ENCODE results near the gene LRMDA.

LRMDA gene

GRCh38 chr10:75394221-75394620, 37.2 kb upstream of the LRMDA start:
- H3K4me3 ChIP-seq (ENCODE audit: low read depth, low read length), result no peak overlapping the region
- no peak for DNase-seq (ENCODE audit: low read depth, low spot score)
- in situ Hi-C loops (cut with HindIII; ENCODE audit: low sequenced_read_pairs), result no loop called here
- TF ChIP-seq, protein P1, sequence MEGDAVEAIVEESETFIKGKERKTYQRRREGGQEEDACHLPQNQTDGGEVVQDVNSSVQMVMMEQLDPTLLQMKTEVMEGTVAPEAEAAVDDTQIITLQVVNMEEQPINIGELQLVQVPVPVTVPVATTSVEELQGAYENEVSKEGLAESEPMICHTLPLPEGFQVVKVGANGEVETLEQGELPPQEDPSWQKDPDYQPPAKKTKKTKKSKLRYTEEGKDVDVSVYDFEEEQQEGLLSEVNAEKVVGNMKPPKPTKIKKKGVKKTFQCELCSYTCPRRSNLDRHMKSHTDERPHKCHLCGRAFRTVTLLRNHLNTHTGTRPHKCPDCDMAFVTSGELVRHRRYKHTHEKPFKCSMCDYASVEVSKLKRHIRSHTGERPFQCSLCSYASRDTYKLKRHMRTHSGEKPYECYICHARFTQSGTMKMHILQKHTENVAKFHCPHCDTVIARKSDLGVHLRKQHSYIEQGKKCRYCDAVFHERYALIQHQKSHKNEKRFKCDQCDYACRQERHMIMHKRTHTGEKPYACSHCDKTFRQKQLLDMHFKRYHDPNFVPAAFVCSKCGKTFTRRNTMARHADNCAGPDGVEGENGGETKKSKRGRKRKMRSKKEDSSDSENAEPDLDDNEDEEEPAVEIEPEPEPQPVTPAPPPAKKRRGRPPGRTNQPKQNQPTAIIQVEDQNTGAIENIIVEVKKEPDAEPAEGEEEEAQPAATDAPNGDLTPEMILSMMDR (IDR thresholded peaks at IDR 0.05; ENCODE audit: low read depth, low read length), result no peak

- TF ChIP-seq, protein P1 (IDR thresholded peaks at IDR 0.05; ENCODE audit: low read depth, low read length), result peak; percentile 78
- peak; percentile 51 for DNase-seq (ENCODE audit: low read depth, low spot score)
- in situ Hi-C loops (cut with HindIII; ENCODE audit: low sequenced_read_pairs), result no loop called here
- peak overlapping the region; percentile 99 for H3K4me3 ChIP-seq (ENCODE audit: low read depth, low read length)
Observed at GRCh38 chr10:75395066-75395931, 36.1 kb upstream of the LRMDA start.

DNA sequence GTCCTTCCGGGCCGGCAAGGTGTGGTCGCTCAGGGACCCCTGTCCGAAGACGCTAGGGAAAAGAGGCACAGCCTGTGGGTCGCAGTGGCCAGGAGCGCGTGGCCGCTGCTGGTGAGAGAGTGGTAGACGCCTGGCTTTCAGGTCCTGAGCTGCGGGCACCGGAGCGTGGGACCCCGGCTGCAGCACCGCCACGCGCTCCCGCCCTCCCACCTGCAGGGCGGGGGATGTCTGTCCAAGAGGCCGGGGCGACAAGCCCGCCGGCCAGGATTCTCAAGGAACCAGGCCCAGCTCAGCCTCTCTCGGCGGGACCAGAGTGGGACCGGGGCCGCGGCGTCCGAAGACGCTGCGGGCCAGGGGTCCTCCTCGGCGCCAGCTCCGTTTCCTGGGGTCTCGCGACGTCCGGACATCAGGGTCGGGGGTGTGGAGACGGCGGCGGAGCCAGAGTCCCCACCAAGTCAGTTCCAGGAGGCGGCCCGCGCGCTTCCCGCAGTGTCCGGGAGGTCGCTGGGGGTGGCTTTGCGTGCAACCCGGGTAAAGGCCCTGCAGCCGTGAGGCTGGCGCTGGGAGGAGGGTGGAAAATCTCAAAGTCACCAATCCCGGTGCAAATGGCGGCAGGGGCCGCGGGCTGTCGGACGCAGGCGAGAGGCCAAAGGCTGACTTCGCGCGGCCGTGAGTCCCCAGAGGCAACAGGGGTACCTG, 35.3 kb upstream of the LRMDA start:
- in situ Hi-C loops (cut with HindIII; ENCODE audit: low sequenced_read_pairs), result no loop called here
- TF ChIP-seq, protein P1 (IDR thresholded peaks at IDR 0.05; ENCODE audit: low read depth, low read length), result no peak
- no peak for DNase-seq (ENCODE audit: low read depth, low spot score)
- H3K4me3 ChIP-seq (ENCODE audit: low read depth, low read length), result peak overlapping the region; percentile 99

DNA sequence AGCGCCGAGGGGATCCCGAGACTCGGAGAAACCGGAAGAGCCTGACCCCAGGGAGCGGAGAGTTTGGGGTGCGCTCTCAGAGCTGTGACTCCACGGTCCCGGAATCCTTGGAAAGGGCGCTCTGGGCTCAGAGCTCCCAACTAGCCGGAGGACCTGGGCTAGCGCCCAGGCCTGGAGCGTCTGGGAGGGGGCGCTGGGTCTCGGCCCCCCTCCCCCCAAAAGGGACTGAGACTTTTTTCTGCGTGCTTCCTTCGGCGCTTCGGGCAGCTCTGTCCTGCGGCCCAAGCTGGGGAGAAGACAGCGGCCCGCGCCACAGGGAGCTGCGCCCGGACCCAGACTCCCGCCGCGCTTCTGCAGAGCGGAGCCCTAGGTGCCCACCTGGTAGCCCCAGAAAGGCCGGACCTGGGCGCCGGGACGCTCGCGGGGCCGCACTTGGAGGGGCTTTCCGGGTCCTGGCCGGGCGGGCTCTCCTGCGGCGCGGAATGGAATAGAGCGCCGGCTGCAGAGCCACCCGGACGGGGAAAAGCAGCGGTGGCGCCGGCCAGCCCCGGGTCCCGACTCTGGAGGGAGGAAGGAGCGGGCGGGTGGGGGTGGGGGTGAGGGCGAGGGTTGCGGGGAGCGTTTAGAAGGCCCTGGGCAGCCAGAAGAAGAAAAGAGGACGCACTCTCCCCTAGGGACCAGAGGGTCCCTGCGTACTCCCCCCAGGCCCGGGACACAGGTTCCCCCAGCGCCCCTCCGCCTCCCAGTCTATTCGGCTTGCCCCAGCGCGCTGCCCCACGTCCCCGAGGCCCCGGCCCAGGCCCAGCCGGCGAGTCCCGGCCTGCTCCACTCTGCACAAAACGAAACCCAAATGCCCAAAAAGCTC, 34.6 kb upstream of the LRMDA start:
- in situ Hi-C loops (cut with HindIII; ENCODE audit: low sequenced_read_pairs), result no loop called here
- peak; percentile 44 for DNase-seq (ENCODE audit: low read depth, low spot score)
- H3K4me3 ChIP-seq (ENCODE audit: low read depth, low read length), result peak overlapping the region; percentile 99
- TF ChIP-seq, protein P1 (IDR thresholded peaks at IDR 0.05; ENCODE audit: low read depth, low read length), result no peak

DNA sequence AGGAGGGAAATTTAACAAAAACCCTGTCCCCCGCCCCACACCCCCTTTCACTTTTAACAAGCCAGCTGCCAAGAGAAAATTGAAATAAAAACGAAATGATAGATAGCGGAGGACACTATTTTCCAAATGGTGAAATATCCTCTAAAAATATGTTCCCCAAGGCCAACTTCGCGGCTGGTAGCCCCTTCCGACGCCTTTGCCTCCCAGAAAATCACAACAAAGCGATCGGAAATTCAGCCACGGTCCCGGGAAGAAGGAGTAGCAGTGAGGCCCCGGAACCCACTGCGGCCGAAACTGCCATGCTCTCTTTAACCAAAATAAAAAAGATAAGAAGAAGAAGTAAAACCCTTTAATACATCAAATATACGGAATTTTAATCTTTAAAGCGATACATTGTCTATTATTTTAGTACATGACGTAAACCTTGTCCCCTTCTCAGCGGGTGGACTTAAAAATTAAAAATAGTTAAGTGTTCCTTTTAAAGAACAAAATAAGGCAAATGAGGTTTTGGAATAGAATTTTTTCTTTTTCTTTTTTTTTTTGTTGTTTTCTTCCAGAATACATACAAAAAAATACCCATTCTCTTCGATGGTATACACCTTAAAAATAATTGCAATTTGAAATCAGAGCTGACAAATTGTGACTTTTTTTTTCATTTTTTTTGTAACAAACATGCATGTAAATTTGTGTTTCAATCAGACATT, 33.8 kb upstream of the LRMDA start:
- peak overlapping the region; percentile 99 for H3K4me3 ChIP-seq (ENCODE audit: low read depth, low read length)
- in situ Hi-C loops (cut with HindIII; ENCODE audit: low sequenced_read_pairs), result no loop called here
- DNase-seq (ENCODE audit: low read depth, low spot score), result peak; percentile 41
- TF ChIP-seq, protein P1 (IDR thresholded peaks at IDR 0.05; ENCODE audit: low read depth, low read length), result no peak

Data from astrocyte of the spinal cord (primary cell).